H54 (cell line): ENCODE results near the gene HK1.
A peak's percentile ranks its signal among the peaks of the same experiment; 100 is the strongest.
"Not testable (repeated sequence)": the region's sequence is repeated elsewhere in the genome, so short reads cannot be mapped to it uniquely, and the experiment has no call there.

ENCODE experiments used
- DNase-seq: peaks from one replicate; pipeline ENCODE4 v3.0.0; 2011; ENCODE audit warnings: low spot score, mixed read lengths; ENCODE audit not compliant: insufficient read length
- FAIRE-seq: peaks from 3 replicates; lab custom pipeline; 2011; peaks lifted over from hg19 to GRCh38; lab: Jason Lieb, UNC
- POLR2A ChIP-seq: IDR thresholded peaks from 2 replicates; pipeline ENCODE4 v1.6.1; 2011; ENCODE audit warnings: low read depth, mild to moderate bottlenecking, low read length

HK1 gene

GRCh38 chr10:69307434-69307833 lies 29.1 kb downstream of the HK1 start:
- DNase-seq, result no peak
- TF ChIP-seq POLR2A, result no peak
- FAIRE-seq, result no peak

DNA sequence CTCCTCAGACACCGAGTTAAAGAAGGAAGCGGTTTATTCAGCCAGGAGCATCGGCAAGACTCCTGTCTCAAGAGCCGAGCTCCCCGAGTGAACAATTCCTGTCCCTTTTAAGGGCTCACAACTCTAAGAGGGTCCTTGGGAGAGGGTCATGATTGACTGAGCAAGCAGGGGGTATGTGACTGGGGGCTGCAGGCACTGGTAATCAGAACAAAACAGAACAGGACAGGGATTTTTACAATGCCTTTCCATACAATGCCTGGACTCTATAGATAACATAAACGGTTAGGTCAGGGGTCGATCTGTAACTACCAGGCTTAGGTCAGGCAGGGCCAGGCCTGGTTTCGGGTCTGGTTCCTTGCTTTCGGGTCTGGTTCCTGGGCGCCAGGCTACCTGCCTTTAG lies 30.0 kb downstream of the HK1 start:
- not testable (repeated sequence) for FAIRE-seq, DNase-seq

- DNase-seq (no peak), FAIRE-seq (no peak)
- no peak for TF ChIP-seq POLR2A
Observed at GRCh38 chr10:69311309-69311708, 33.0 kb downstream of the HK1 start.

DNA sequence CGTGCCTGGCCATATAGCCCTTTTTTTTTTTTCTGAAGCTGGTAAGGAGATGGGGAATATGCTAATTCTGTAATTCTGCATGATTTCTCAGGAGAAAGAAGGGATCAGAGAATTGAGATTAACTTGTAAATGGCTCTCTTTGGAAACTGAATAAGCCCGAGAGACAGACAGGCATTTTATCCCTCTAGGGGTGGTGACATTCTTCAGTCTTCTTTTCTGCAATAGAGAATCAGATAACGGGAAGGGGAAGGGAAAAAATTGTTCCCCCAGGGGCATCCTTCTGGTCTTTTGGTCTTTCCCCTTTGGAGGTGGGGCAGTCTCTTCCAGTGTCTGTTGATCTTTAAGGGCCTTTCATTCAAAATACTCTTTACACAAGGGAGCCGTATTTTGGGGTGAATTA lies 34.2 kb downstream of the HK1 start:
- no peak for FAIRE-seq
- no peak for TF ChIP-seq POLR2A
- no peak for DNase-seq

GRCh38 chr10:69315100-69315542 lies 36.8 kb downstream of the HK1 start:
- DNase-seq (no peak), FAIRE-seq (no peak)
- no peak for TF ChIP-seq POLR2A

DNA sequence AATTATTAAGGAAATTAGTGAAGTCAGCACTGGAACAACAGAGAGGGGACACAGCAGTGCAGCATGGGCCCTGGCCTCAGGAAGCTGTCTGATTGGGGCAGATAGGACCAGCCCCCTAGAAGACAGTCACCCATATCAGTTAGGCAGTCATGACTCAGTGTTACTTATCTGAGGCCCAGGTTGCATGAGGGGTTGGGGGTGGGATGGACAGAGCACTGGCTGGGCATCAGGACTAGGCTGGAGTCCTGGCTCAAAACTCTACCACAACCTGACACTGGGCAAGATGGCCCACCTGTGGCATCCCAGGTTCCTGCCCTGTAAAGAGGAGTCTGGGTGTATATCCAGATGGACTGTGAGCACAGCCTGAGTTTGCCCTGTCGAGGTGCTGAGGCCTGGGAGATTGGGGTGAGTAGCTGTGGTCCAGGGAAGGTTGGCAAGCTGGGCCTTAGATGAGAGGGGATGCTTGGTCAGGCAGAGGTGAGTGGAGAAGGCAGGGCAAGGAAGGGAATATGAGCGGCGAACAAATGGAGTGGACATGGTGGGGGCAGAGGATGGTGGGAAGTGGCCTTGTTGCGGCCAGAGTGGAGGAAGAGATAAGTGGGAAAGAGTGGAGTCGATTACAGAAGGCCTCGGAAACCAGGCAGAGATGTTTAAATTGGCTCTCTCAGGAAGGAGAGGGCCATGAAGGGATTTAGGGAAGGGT lies 37.5 kb downstream of the HK1 start:
- DNase-seq, result no peak
- no peak for TF ChIP-seq POLR2A
- no peak for FAIRE-seq

DNA sequence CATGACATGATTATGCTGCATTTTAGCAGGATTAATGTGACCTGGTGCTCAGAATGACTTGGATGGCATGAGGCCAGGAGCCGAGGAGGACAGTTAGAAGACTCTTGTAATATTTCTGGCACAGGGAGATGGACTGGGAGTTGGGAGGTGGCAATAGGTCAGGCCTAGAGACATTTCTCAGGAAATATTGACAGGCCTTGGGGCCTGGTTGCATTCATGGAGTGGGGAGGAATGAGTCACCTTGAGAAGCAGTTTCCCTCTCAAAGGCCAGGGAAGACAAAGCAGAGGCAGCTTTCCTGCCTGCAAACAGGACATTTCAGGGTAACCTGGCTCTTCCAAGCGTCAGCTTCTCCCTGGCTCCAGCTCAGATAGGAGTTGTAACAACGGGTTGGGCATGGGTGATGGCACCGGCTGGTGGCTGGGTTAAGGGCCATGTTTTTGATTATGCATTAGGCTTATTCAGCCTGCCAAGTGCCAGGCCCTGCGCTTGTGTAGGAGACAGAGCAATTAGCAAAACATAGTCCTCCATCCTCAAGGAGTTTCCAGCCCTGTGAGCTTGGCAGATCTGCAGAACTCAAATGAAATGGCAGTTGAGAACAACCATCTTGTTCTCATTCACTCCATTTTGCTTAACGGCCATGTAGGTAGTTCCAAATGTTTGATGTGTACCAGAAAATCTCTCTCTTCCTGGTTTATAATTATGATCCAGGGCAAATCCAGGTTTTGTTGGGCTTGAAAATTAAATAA lies 38.2 kb downstream of the HK1 start:
- DNase-seq (peak; percentile 87), FAIRE-seq (peak; percentile 78)
- no peak for TF ChIP-seq POLR2A

DNA sequence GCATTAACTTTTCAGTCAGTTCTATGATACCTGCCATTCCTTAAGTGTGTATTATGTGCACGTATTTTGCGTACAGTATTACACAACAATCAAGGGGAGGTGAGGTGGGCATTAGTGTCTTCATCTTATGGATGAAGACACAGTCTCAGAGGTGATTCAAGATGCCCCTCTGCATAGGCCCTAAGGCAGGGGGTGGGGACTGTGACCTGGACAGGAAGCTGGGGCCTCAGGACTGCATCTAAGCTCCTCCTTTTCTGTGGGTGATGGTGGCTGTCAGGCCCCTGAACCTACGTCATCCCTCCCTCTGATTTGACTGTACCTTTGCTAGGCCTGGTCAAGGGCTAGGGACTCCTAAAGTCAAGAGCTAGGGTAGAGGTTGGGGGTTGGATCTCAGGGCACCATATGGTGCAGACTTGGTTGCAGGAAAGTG lies 38.9 kb downstream of the HK1 start:
- DNase-seq (no peak), FAIRE-seq (no peak)
- no peak for TF ChIP-seq POLR2A

DNA sequence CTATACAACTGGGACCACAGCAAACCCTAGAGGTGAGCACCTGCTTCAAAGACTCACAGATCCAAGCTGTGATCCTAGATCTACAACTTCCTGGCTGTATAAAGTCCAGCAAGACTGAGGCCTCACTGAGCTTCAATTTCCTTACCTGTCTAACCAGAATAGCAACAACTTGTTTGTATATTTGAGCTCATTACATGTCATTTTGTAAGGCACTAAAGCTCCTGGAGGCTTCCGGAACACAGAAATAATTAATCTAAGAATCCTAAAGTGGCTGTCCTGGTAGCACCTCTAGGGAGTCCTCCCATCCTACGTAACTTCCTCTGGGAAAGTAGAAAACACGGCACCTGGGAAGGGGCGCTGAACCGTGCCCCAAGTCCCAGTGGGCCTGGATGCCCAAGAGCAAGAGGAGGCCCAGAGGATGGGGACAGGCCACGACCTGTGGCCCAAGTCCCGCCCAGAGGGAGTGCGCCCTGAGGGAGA lies 39.4 kb downstream of the HK1 start:
- DNase-seq, result no peak
- no peak for TF ChIP-seq POLR2A
- FAIRE-seq, result no peak

GRCh38 chr10:69318106-69318866 lies 40.0 kb downstream of the HK1 start:
- FAIRE-seq, result no peak
- no peak for TF ChIP-seq POLR2A

GRCh38 chr10:69318867-69319727 lies 40.8 kb downstream of the HK1 start:
- DNase-seq (no peak), FAIRE-seq (no peak)
- peak; percentile 80 for TF ChIP-seq POLR2A

More at GRCh38 chr10:69318106-69318866, 40.0 kb downstream of the HK1 start:
- peak; percentile 96 for DNase-seq

DNA sequence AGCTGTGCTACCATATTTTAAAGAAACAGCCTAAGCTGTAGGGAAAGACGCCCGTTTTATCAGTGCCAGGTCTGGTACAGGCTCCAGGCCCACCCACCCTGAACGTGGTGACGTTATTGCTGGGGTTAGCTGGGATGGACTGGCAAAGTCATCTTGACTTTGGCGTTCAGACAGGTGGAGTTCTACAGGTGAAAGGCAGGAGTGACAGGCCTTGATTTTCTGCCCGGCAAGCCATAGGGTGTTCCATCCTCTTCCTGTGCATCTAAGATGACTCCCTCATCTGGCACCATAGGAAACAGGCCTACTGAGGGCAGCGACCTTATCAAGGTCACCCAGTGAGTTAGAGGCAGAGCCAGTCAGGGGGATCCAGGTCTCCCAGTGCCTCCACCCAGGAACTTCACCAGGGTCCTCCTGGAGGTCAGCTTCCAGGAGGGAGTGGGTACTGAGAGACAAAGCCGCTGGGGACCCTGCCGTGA lies 41.6 kb downstream of the HK1 start:
- DNase-seq, result no peak
- FAIRE-seq, result no peak
- no peak for TF ChIP-seq POLR2A

- DNase-seq, result no peak
- FAIRE-seq, result no peak
- TF ChIP-seq POLR2A, result no peak
Observed at GRCh38 chr10:69320521-69320920, 42.2 kb downstream of the HK1 start.
